ENCODE measurements around the gene ZNF100. TPM values are rescaled to one million over a fixed set of nuclear protein-coding genes. Genes with fewer than 3 reads are reported as not detected.

The ZNF100 gene
- total RNA-seq, 1 experiment from 2014 or later = 8.5 TPM

DNA sequence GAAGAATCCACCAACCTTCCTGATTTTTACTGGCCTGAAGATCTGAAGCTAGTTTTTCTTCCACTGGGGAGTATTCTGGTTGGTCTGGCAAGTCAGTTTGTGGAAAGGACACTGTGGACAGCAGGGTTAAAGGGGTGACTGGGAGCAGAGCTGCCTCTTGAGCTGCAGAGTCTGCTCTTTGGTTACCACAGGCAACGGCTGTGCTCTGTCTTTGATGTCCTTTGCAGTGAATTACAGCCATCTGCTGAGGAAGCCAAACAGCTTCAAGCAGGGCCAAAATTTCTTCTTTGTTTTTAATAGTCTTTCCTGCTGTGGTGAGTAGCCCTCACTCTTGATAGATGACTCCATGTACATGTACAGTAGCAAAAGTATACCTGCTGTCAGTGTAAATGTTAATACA lies 75.7 kb downstream of the ZNF100 start:
- Histone ChIP-seq H3K79me2 (ENCODE audit: insufficient read depth, low read length) (no peaks in the 10 kb centered on the region), H3K27ac (ENCODE audit: low read depth, low read length) (no peak overlapping the region), H3K4me2 (ENCODE audit: low read length) (no peak overlapping the region), H3K36me3 (ENCODE audit: control insufficient read depth in 1 of 2, insufficient read depth in 2 of 2, low read length in 2 of 2) (no peaks in the 10 kb centered on the region), H4K20me1 (ENCODE audit: insufficient read depth) (no peaks in the 10 kb centered on the region), H3K9me2 (ENCODE audit: insufficient read depth) (no peaks in the 10 kb centered on the region), H2AFZ (ENCODE audit: low read depth, low read length, poor library complexity, severe bottlenecking) (no peak overlapping the region), H3K9ac (ENCODE audit: low read length) (no peak overlapping the region), H3K27me3 (ENCODE audit: insufficient read depth, low read length) (no peaks in the 10 kb centered on the region), H3K9me3 (ENCODE audit: control insufficient read depth in 1 of 2, insufficient read depth in 1 of 2, low read depth in 1 of 2, low read length in 2 of 2) (peaks cover 3 to 9% of the 10 kb centered on the region in 2 experiments; a peak in 2 of 4 replicates), H3K4me1 (ENCODE audit: control insufficient read depth in 1 of 2, insufficient read depth in 2 of 2, low read length in 2 of 2) (no peaks in the 10 kb centered on the region), H3K4me3 (replicated peaks in 1 of 2; ENCODE audit: low read depth in 1 of 2, low read length in 2 of 2) (no peak overlapping the region)
- POLR2A ChIA-PET = no interaction called here
- TF ChIP-seq, protein P1, sequence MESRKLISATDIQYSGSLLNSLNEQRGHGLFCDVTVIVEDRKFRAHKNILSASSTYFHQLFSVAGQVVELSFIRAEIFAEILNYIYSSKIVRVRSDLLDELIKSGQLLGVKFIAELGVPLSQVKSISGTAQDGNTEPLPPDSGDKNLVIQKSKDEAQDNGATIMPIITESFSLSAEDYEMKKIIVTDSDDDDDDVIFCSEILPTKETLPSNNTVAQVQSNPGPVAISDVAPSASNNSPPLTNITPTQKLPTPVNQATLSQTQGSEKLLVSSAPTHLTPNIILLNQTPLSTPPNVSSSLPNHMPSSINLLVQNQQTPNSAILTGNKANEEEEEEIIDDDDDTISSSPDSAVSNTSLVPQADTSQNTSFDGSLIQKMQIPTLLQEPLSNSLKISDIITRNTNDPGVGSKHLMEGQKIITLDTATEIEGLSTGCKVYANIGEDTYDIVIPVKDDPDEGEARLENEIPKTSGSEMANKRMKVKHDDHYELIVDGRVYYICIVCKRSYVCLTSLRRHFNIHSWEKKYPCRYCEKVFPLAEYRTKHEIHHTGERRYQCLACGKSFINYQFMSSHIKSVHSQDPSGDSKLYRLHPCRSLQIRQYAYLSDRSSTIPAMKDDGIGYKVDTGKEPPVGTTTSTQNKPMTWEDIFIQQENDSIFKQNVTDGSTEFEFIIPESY (IDR thresholded peaks at IDR 0.05; ENCODE audit: extremely low read depth, insufficient replicate concordance, low read length) = no peak
- TF ChIP-seq SIN3A (IDR thresholded peaks at IDR 0.05; ENCODE audit: low read depth) = no peak
- TF ChIP-seq, protein P2, sequence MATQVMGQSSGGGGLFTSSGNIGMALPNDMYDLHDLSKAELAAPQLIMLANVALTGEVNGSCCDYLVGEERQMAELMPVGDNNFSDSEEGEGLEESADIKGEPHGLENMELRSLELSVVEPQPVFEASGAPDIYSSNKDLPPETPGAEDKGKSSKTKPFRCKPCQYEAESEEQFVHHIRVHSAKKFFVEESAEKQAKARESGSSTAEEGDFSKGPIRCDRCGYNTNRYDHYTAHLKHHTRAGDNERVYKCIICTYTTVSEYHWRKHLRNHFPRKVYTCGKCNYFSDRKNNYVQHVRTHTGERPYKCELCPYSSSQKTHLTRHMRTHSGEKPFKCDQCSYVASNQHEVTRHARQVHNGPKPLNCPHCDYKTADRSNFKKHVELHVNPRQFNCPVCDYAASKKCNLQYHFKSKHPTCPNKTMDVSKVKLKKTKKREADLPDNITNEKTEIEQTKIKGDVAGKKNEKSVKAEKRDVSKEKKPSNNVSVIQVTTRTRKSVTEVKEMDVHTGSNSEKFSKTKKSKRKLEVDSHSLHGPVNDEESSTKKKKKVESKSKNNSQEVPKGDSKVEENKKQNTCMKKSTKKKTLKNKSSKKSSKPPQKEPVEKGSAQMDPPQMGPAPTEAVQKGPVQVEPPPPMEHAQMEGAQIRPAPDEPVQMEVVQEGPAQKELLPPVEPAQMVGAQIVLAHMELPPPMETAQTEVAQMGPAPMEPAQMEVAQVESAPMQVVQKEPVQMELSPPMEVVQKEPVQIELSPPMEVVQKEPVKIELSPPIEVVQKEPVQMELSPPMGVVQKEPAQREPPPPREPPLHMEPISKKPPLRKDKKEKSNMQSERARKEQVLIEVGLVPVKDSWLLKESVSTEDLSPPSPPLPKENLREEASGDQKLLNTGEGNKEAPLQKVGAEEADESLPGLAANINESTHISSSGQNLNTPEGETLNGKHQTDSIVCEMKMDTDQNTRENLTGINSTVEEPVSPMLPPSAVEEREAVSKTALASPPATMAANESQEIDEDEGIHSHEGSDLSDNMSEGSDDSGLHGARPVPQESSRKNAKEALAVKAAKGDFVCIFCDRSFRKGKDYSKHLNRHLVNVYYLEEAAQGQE (IDR thresholded peaks at IDR 0.05; ENCODE audit: low read depth) = no peak
- RAD21 ChIA-PET (ENCODE audit: low non-redundant PET in 1 of 2, low total read pairs in 2 of 2, uncharacterized antibody in 2 of 2, unreplicated experiment in 2 of 2) = no interaction called here
- ATAC-seq (no peak), DNase-seq (ENCODE audit: low read depth, low spot score) (no peak)
- BruUV-seq (replicated peaks) = no TSS peak
- CTCF ChIA-PET = no interaction called here
- intact Hi-C loops (cut with micrococcal nuclease) = no loop called here

Data from HCT116 (cell line).